MG63 (cell line): ENCODE data around the gene PYDC1. TPM values are rescaled to one million over a fixed set of nuclear protein-coding genes. Genes with fewer than 3 reads are reported as not detected.

ENCODE experiments used
- DNase-seq: peaks from one replicate; pipeline ENCODE4 v3.0.0-alpha.2; 2020
- H3K27me3 ChIP-seq: fragments of 250-450 bp; sonication (Bioruptor Pico); 2 replicates; pipeline ENCODE4 v1.5.1; 2020; ENCODE audit warnings: mild to moderate bottlenecking, moderate library complexity
- H3K36me3 ChIP-seq: fragments of 250-450 bp; sonication (Bioruptor Pico); 2 replicates; pipeline ENCODE4 v1.5.1; 2020; ENCODE audit warnings: mild to moderate bottlenecking, moderate library complexity
- H3K4me3 ChIP-seq: fragments of 250-450 bp; sonication (Bioruptor Pico); 2 replicates; pipeline ENCODE4 v1.5.1; 2020; ENCODE audit warnings: mild to moderate bottlenecking, moderate library complexity
- H3K9me3 ChIP-seq: fragments of 250-450 bp; sonication (Bioruptor Pico); 2 replicates; pipeline ENCODE4 v1.5.1; 2020; ENCODE audit warnings: mild to moderate bottlenecking, moderate library complexity
- total RNA-seq: library from RNA; depleted of rRNA; stranded (reverse); fragments of >200 nt; shearing (Covaris generic); gene quantifications from 2 replicates; pipeline ENCODE4 v1.2.3, GENCODE V29; 2014; ENCODE audit warnings: low replicate concordance

PYDC1 gene
- total RNA-seq, 1 experiment from 2014 or later = not detected

- Histone ChIP-seq H3K9me3 (no peaks in the 10 kb centered on the region; the same call in 1 of the 2 replicates), H3K36me3 (no peaks in the 10 kb centered on the region), H3K27me3 (no peaks in the 10 kb centered on the region), H3K4me3 (no peak overlapping the region)
- no peak for DNase-seq
These were observed 12.6 kb upstream of the PYDC1 start for GRCh38 chr16:31229501-31229900.

- no peaks in the 10 kb centered on the region for H3K36me3 ChIP-seq
- DNase-seq = no peak
- H3K9me3 ChIP-seq = no peaks in the 10 kb centered on the region
- no peak overlapping the region for H3K4me3 ChIP-seq
- H3K27me3 ChIP-seq = no peaks in the 10 kb centered on the region
These were observed 11.3 kb upstream of the PYDC1 start for GRCh38 chr16:31228206-31228605.

GRCh38 chr16:31225193-31225592, 8.3 kb upstream of the PYDC1 start:
- H3K27me3 ChIP-seq = no peaks in the 10 kb centered on the region
- H3K4me3 ChIP-seq = no peak overlapping the region
- no peaks in the 10 kb centered on the region for H3K36me3 ChIP-seq
- no peaks in the 10 kb centered on the region for H3K9me3 ChIP-seq
- no peak for DNase-seq

- H3K27me3 ChIP-seq = no peaks in the 10 kb centered on the region
- no peak overlapping the region for H3K4me3 ChIP-seq
- no peaks in the 10 kb centered on the region for H3K9me3 ChIP-seq
- no peak for DNase-seq
- no peaks in the 10 kb centered on the region for H3K36me3 ChIP-seq
These were observed 7.4 kb upstream of the PYDC1 start for GRCh38 chr16:31224092-31224955.

- Histone ChIP-seq H3K4me3 (no peak overlapping the region), H3K36me3 (no peaks in the 10 kb centered on the region), H3K27me3 (no peaks in the 10 kb centered on the region), H3K9me3 (no peaks in the 10 kb centered on the region)
- no peak for DNase-seq
These were observed 6.1 kb upstream of the PYDC1 start for GRCh38 chr16:31223044-31223443.

- H3K27me3 ChIP-seq = peaks cover 4% of the 10 kb centered on the region; the same call in 1 of the 2 replicates
- no peak overlapping the region for H3K4me3 ChIP-seq
- no peaks in the 10 kb centered on the region for H3K9me3 ChIP-seq
- DNase-seq = no peak
- H3K36me3 ChIP-seq = no peaks in the 10 kb centered on the region
These were observed 4.6 kb upstream of the PYDC1 start for GRCh38 chr16:31221357-31222160.

GRCh38 chr16:31219154-31219741, 2.3 kb upstream of the PYDC1 start:
- DNase-seq = no peak
- Histone ChIP-seq H3K27me3 (peaks cover 11% of the 10 kb centered on the region; the same call in 1 of the 2 replicates), H3K9me3 (no peaks in the 10 kb centered on the region), H3K36me3 (no peaks in the 10 kb centered on the region), H3K4me3 (no peak overlapping the region)

- no peaks in the 10 kb centered on the region for H3K9me3 ChIP-seq
- no peak for DNase-seq
- H3K36me3 ChIP-seq = no peaks in the 10 kb centered on the region
- H3K4me3 ChIP-seq = no peak overlapping the region
- peaks cover 11% of the 10 kb centered on the region; the same call in 1 of the 2 replicates for H3K27me3 ChIP-seq
These were observed 198 bp upstream of the PYDC1 start for GRCh38 chr16:31217136-31217530.

- Histone ChIP-seq H3K27me3 (peaks cover 11% of the 10 kb centered on the region; the same call in 1 of the 2 replicates), H3K4me3 (peak overlapping the region; percentile 39)
- peak; percentile 68 for DNase-seq
These were observed 1.4 kb downstream of the PYDC1 start for GRCh38 chr16:31215287-31216162.

GRCh38 chr16:31214708-31215286, 2.1 kb downstream of the PYDC1 start:
- no peaks in the 10 kb centered on the region for H3K9me3 ChIP-seq
- no peak overlapping the region; the same call in none of the 2 replicates for H3K4me3 ChIP-seq
- H3K27me3 ChIP-seq = peaks cover 11% of the 10 kb centered on the region; the same call in 1 of the 2 replicates
- DNase-seq = no peak
- H3K36me3 ChIP-seq = no peaks in the 10 kb centered on the region

More at GRCh38 chr16:31215287-31216162, 1.4 kb downstream of the PYDC1 start:
- Histone ChIP-seq H3K36me3 (no peaks in the 10 kb centered on the region), H3K9me3 (no peaks in the 10 kb centered on the region)

GRCh38 chr16:31213877-31214707, 2.8 kb downstream of the PYDC1 start, which contains the start of gene TRIM72:
Gene TRIM72 (plus strand): TSS chr16:31214119. CDS start chr16:31214739, 620 bp downstream.
- peaks cover 11% of the 10 kb centered on the region; the same call in 1 of the 2 replicates for H3K27me3 ChIP-seq
- no peak within 1 kb of the TSS for H3K4me3 ChIP-seq
- no peaks in the 10 kb centered on the region for H3K9me3 ChIP-seq
- no peaks in the 10 kb centered on the region for H3K36me3 ChIP-seq
- DNase-seq = no peak

GRCh38 chr16:31213342-31213741, 3.6 kb downstream of the PYDC1 start:
- Histone ChIP-seq H3K9me3 (no peaks in the 10 kb centered on the region), H3K27me3 (peaks cover 11% of the 10 kb centered on the region; the same call in 1 of the 2 replicates), H3K4me3 (no peak overlapping the region), H3K36me3 (no peaks in the 10 kb centered on the region)
- no peak for DNase-seq

- DNase-seq = no peak
- Histone ChIP-seq H3K9me3 (no peaks in the 10 kb centered on the region), H3K36me3 (no peaks in the 10 kb centered on the region; the same call in 1 of the 2 replicates), H3K27me3 (no peaks in the 10 kb centered on the region), H3K4me3 (no peak overlapping the region)
These were observed 10.2 kb downstream of the PYDC1 start for GRCh38 chr16:31206776-31207175.

GRCh38 chr16:31204871-31205666, 11.9 kb downstream of the PYDC1 start:
- DNase-seq = no peak
- Histone ChIP-seq H3K4me3 (no peak overlapping the region), H3K9me3 (no peaks in the 10 kb centered on the region), H3K27me3 (no peaks in the 10 kb centered on the region), H3K36me3 (peaks cover 9% of the 10 kb centered on the region; the same call in 1 of the 2 replicates)
